GM19193 (cell line): ENCODE data around the gene FBXL2.

Experiments
- POLR2A ChIP-seq: IDR thresholded peaks from 4 replicates; pipeline ENCODE4 v1.6.1; 2011; ENCODE audit not compliant: insufficient read depth, insufficient read length; ENCODE audit errors: extremely low read depth

The FBXL2 gene

GRCh38 chr3:33287672-33288282, 10.5 kb downstream of the FBXL2 start:
- TF ChIP-seq POLR2A = no peak

GRCh38 chr3:33299395-33300081, 22.3 kb downstream of the FBXL2 start:
- TF ChIP-seq POLR2A = no peak

- no peak for TF ChIP-seq POLR2A
Observed at GRCh38 chr3:33312361-33312760, 35.1 kb downstream of the FBXL2 start.

GRCh38 chr3:33313331-33313730, 36.1 kb downstream of the FBXL2 start:
- no peak for TF ChIP-seq POLR2A

GRCh38 chr3:33314993-33315392, 37.8 kb downstream of the FBXL2 start:
- TF ChIP-seq POLR2A = no peak

- TF ChIP-seq POLR2A = no peak
Observed at GRCh38 chr3:33315826-33316225, 38.6 kb downstream of the FBXL2 start.

- no peak for TF ChIP-seq POLR2A
Observed at GRCh38 chr3:33317963-33318709, 40.9 kb downstream of the FBXL2 start.

GRCh38 chr3:33318710-33319380, 41.6 kb downstream of the FBXL2 start:
- TF ChIP-seq POLR2A = no peak

GRCh38 chr3:33322412-33322811, 45.2 kb downstream of the FBXL2 start:
- no peak for TF ChIP-seq POLR2A

- no peak for TF ChIP-seq POLR2A
Observed at GRCh38 chr3:33331414-33331813, 54.2 kb downstream of the FBXL2 start.

GRCh38 chr3:33334364-33334763, 57.1 kb downstream of the FBXL2 start:
- no peak for TF ChIP-seq POLR2A

GRCh38 chr3:33339758-33340157, 62.5 kb downstream of the FBXL2 start:
- no peak for TF ChIP-seq POLR2A

GRCh38 chr3:33355611-33356010, 78.4 kb downstream of the FBXL2 start:
- TF ChIP-seq POLR2A = no peak

GRCh38 chr3:33358172-33358781, 81.0 kb downstream of the FBXL2 start:
- TF ChIP-seq POLR2A = no peak
